H1 (cell line): ENCODE data around the gene NDEL1. TPM values are rescaled to one million over a fixed set of nuclear protein-coding genes. Genes with fewer than 3 reads are reported as not detected.

Experiments used
- CTCF ChIA-PET: fragments of 300-600 bp; sonication (Branson Sonifier 250); formaldehyde crosslinking; loops from one replicate; lab custom pipeline; 2021; ENCODE audit not compliant: partially characterized antibody; lab: Charles Lee
- POLR2A ChIA-PET: fragments of 300-600 bp; sonication (Branson Sonifier 250); formaldehyde crosslinking; loops from one replicate; lab custom pipeline; 2021; ENCODE audit warnings: inconsistent platforms; ENCODE audit not compliant: partially characterized antibody; lab: Charles Lee
- DNase-seq, 2 experiments: peaks; one replicate each; pipeline versions ENCODE4 v3.0.0 to v3.0.0-alpha.2; 2010 to 2022; ENCODE audit warnings: low spot score in 2 of 2, low read depth in 1 of 2, mixed read lengths in 1 of 2
- FAIRE-seq: peaks from 2 replicates; lab custom pipeline; 2011; peaks lifted over from hg19 to GRCh38; lab: Jason Lieb, UNC
- H2AFZ ChIP-seq: 2 replicates; pipeline ENCODE4 v1.8.1; 2012; ENCODE audit warnings: low read length, inconsistent platforms
- H2AK5ac ChIP-seq: 2 replicates; pipeline ENCODE4 v1.6.1; 2013; ENCODE audit warnings: low read depth, low read length
- H2BK120ac ChIP-seq: replicated peaks from 2 replicates; pipeline ENCODE3; 2013; ENCODE audit warnings: low read depth, low read length, inconsistent platforms
- H2BK12ac ChIP-seq: 2 replicates; pipeline ENCODE4 v1.6.1; 2013; ENCODE audit warnings: low read depth, low read length
- H2BK15ac ChIP-seq: 2 replicates; pipeline ENCODE4 v1.6.1; 2013; ENCODE audit warnings: low read length
- H2BK20ac ChIP-seq: 2 replicates; pipeline ENCODE4 v1.6.1; 2013; ENCODE audit warnings: low read length
- H2BK5ac ChIP-seq: 2 replicates; pipeline ENCODE4 v1.6.1; 2013; ENCODE audit warnings: low read depth, low read length
- H3K14ac ChIP-seq: 2 replicates; pipeline ENCODE4 v1.6.1; 2013; ENCODE audit warnings: inconsistent platforms; ENCODE audit not compliant: insufficient read length
- H3K18ac ChIP-seq: 2 replicates; pipeline ENCODE4 v1.6.1; 2013; ENCODE audit warnings: low read length; ENCODE audit errors: extremely low read depth
- H3K23ac ChIP-seq: 2 replicates; pipeline ENCODE4 v1.6.1; 2013; ENCODE audit warnings: inconsistent platforms; ENCODE audit not compliant: insufficient read length
- H3K23me2 ChIP-seq: 2 replicates; pipeline ENCODE4 v1.6.1; 2013; ENCODE audit warnings: low read depth, low read length
- H3K27ac ChIP-seq: 2 replicates; pipeline ENCODE4 v1.6.1; 2011; ENCODE audit warnings: low read depth, low read length, inconsistent platforms
- H3K27me3 ChIP-seq, 4 experiments: replicated peaks in 1 of 4; 1 replicate in 1 of 4; 2 replicates in 3 of 4; pipeline versions ENCODE4 v1.6.1 to v1.8.1; 2011 to 2013; ENCODE audit warnings: low read length in 3 of 4, mild to moderate bottlenecking in 3 of 4, inconsistent platforms in 2 of 4, mixed read lengths in 2 of 4, moderate library complexity in 1 of 4; ENCODE audit not compliant: control insufficient read depth in 3 of 4, insufficient read depth in 3 of 4; ENCODE audit errors: extremely low read depth in 1 of 4
- H3K36me3 ChIP-seq, 4 experiments: 2 replicates each; pipeline versions ENCODE4 v1.6.1 to v1.8.1; 2011 to 2013; ENCODE audit warnings: mild to moderate bottlenecking in 4 of 4, low read length in 3 of 4, moderate library complexity in 2 of 4, control low read depth in 1 of 4, inconsistent platforms in 1 of 4; ENCODE audit not compliant: insufficient read depth in 4 of 4, control insufficient read depth in 2 of 4
- H3K4ac ChIP-seq: replicated peaks from 2 replicates; pipeline ENCODE3; 2013; ENCODE audit warnings: low read length, low read depth, mixed read lengths, inconsistent platforms; ENCODE audit not compliant: insufficient read length
- H3K4me1 ChIP-seq, 4 experiments: replicated peaks in 1 of 4; 1 replicate in 1 of 4; 2 replicates in 3 of 4; pipeline versions ENCODE4 v1.6.1 to v1.8.1; 2011 to 2013; ENCODE audit warnings: low read length in 3 of 4, inconsistent platforms in 2 of 4, mixed read lengths in 1 of 4; ENCODE audit not compliant: insufficient read depth in 4 of 4, control insufficient read depth in 3 of 4
- H3K4me2 ChIP-seq, 2 experiments: 2 replicates each; pipeline versions ENCODE4 v1.6.1 to v1.8.1; 2011 to 2013; ENCODE audit warnings: low read depth in 2 of 2, low read length in 2 of 2, control low read depth in 1 of 2, inconsistent platforms in 1 of 2, mild to moderate bottlenecking in 1 of 2; ENCODE audit not compliant: insufficient read depth in 1 of 2
- H3K4me3 ChIP-seq, 4 experiments: fragments of 200-600, 300-600 bp in 1 of 4; sonication (generic), shearing (Covaris generic), sonication (Bioruptor Twin) in 1 of 4; 2 replicates each; pipeline versions ENCODE4 v1.5.1 to v1.8.1; 2011 to 2016; ENCODE audit warnings: low read length in 4 of 4, low read depth in 3 of 4, control low read depth in 2 of 4, inconsistent platforms in 2 of 4, mild to moderate bottlenecking in 2 of 4, mixed read lengths in 1 of 4, moderate library complexity in 1 of 4; ENCODE audit not compliant: insufficient read depth in 2 of 4; ENCODE audit errors: extremely low read depth in 1 of 4
- H3K56ac ChIP-seq: replicated peaks from 2 replicates; pipeline ENCODE3; 2013; ENCODE audit warnings: low read depth, mild to moderate bottlenecking, mixed read lengths, low read length, inconsistent platforms; ENCODE audit not compliant: insufficient read length
- H3K79me1 ChIP-seq: 2 replicates; pipeline ENCODE4 v1.6.1; 2013; ENCODE audit warnings: low read depth, low read length, control low read depth
- H3K79me2 ChIP-seq, 2 experiments: 2 replicates each; pipeline versions ENCODE4 v1.6.1 to v1.8.1; 2012 to 2013; ENCODE audit warnings: low read length in 2 of 2, mild to moderate bottlenecking in 2 of 2, inconsistent platforms in 1 of 2; ENCODE audit not compliant: insufficient read depth in 2 of 2, control insufficient read depth in 1 of 2
- H3K9ac ChIP-seq, 4 experiments: replicated peaks in 1 of 4; 1 replicate in 1 of 4; 2 replicates in 3 of 4; pipeline versions ENCODE4 v1.6.1 to v1.8.1; 2011 to 2013; ENCODE audit warnings: low read depth in 3 of 4, low read length in 3 of 4, control low read depth in 2 of 4, mild to moderate bottlenecking in 2 of 4, moderate library complexity in 2 of 4, inconsistent platforms in 1 of 4; ENCODE audit errors: extremely low read depth in 1 of 4
- H3K9me3 ChIP-seq, 2 experiments: 2 replicates each; pipeline versions ENCODE4 v1.6.1 to v1.8.1; 2012 to 2013; ENCODE audit warnings: mild to moderate bottlenecking in 2 of 2, moderate library complexity in 2 of 2, control low read depth in 1 of 2, inconsistent platforms in 1 of 2, low read depth in 1 of 2, low read length in 1 of 2, mixed read lengths in 1 of 2; ENCODE audit not compliant: insufficient read depth in 2 of 2
- H4K20me1 ChIP-seq, 2 experiments: replicated peaks in 1 of 2; 2 replicates each; pipeline versions ENCODE3 to v1.8.1; 2011 to 2013; ENCODE audit warnings: inconsistent platforms in 2 of 2, low read length in 2 of 2, mild to moderate bottlenecking in 1 of 2; ENCODE audit not compliant: insufficient read depth in 2 of 2, control insufficient read depth in 1 of 2
- H4K5ac ChIP-seq: 2 replicates; pipeline ENCODE4 v1.6.1; 2013; ENCODE audit warnings: low read length, low read depth, mixed read lengths, inconsistent platforms; ENCODE audit not compliant: insufficient read length
- H4K8ac ChIP-seq: 2 replicates; pipeline ENCODE4 v1.8.0; 2013; ENCODE audit warnings: mild to moderate bottlenecking, moderate library complexity, low read length, inconsistent platforms; ENCODE audit not compliant: insufficient read depth; ENCODE audit errors: extremely low read depth
- H4K91ac ChIP-seq: replicated peaks from 2 replicates; pipeline ENCODE3; 2013; ENCODE audit warnings: low read length, mixed read lengths, inconsistent platforms; ENCODE audit not compliant: insufficient read length
- KDM4A ChIP-seq: IDR thresholded peaks from one replicate; pipeline ENCODE4 v1.7.1; 2012; ENCODE audit warnings: low read depth, mild to moderate bottlenecking, moderate library complexity, low read length, inconsistent platforms; ENCODE audit not compliant: severe bottlenecking
- MAFK ChIP-seq: IDR thresholded peaks from 2 replicates; pipeline ENCODE4 v1.6.1; 2012; ENCODE audit warnings: low read depth, mild to moderate bottlenecking, improper control_type of control experiment, low read length
- RNF2 ChIP-seq: fragments of 200-900, 300-1000 bp; sonication (generic); IDR thresholded peaks from 2 replicates; pipeline ENCODE4 v1.7.1; 2016; ENCODE audit warnings: borderline replicate concordance, low read depth, mild to moderate bottlenecking, antibody characterized with exemption, low read length; ENCODE audit not compliant: poor library complexity, severe bottlenecking; ENCODE audit errors: missing control alignments
- WGBS, 2 experiments: shearing (Covaris generic) in 1 of 2; methylation state at CpG; one replicate each; pipeline versions ENCODE4 v1.1.6 to v1.1.7; 2013 to 2015; ENCODE audit warnings: low lambda C conversion rate in 2 of 2, mixed read lengths in 2 of 2, inconsistent platforms in 1 of 2, low coverage in 1 of 2, missing lambda C conversion rate in 1 of 2; ENCODE audit not compliant: insufficient replicate concordance in 2 of 2, insufficient coverage in 1 of 2, insufficient read length in 1 of 2; ENCODE audit errors: extremely low coverage in 1 of 2, missing lambda C conversion rate in 1 of 2; 5-methylcytosine and 5-hydroxymethylcytosine counted together
- polyA plus RNA-seq, 7 experiments: library from polyadenylated mRNA; depleted of rRNA in 3 of 7; stranded (reverse) in 5 of 7; unstranded in 2 of 7; fragments of >200 nt in 5 of 7; fragments of 200-250 nt in 2 of 7; gene quantifications; 1 replicate in 5 of 7; 2 replicates in 1 of 7; 4 replicates in 1 of 7; pipeline versions ENCODE4 v1.2.1 to v1.2.3, GENCODE V29; 2011 to 2013; ENCODE audit warnings: missing spikeins in 2 of 7, mixed read lengths in 2 of 7
- total RNA-seq: library from RNA; stranded (reverse); fragmentation: NEBNext Ultra II Directional; extraction: Animal tissue kit (Norgen Biotek cat#: 25700); gene quantifications from 2 replicates; pipeline ENCODE4 v1.2.1, GENCODE V29; 2021
- TF ChIP-seq, protein P1 (sequence below): IDR thresholded peaks from 2 replicates; pipeline ENCODE4 v1.6.1; 2012; ENCODE audit warnings: inconsistent platforms

Gene NDEL1
- total and polyA plus RNA-seq, 2 of the 8 experiments (the other 6 are each of a cell fraction or from before 2014, with no cell fraction given) = 31.1 to 32.9 TPM

GRCh38 chr17:8412089-8412488, 23.6 kb upstream of the NDEL1 start:
- CTCF ChIA-PET = interaction anchor here (1.2 kb wide), 3 partner anchors 9 to 28 kb away, joined by 3 to 4 read pairs (median 4); no protein-coding TSS in a partner anchor
- no peak for FAIRE-seq
- no peak overlapping the region for H3K18ac ChIP-seq
- H3K23ac ChIP-seq = no peak overlapping the region
- H2BK15ac ChIP-seq = no peak overlapping the region
- H3K9me3 ChIP-seq = no peaks in the 10 kb centered on the region
- no peak overlapping the region for H3K4me2 ChIP-seq
- no peak overlapping the region for H2BK5ac ChIP-seq
- no peak overlapping the region for H3K14ac ChIP-seq
- POLR2A ChIA-PET = interaction anchor here (2.9 kb wide), 1 partner anchor 29 kb away, joined by 14 read pairs; the partner anchor contains the start of gene RPL26
- H4K5ac ChIP-seq = no peak overlapping the region
- H3K27ac ChIP-seq = no peak overlapping the region
- no peak overlapping the region for H3K56ac ChIP-seq
- no peak overlapping the region for H2AK5ac ChIP-seq
- no peaks in the 10 kb centered on the region for H4K20me1 ChIP-seq
- no peaks in the 10 kb centered on the region for H3K79me2 ChIP-seq
- no peak overlapping the region for H2BK12ac ChIP-seq
- H3K79me1 ChIP-seq = no peaks in the 10 kb centered on the region
- H3K4me3 ChIP-seq = no peak overlapping the region
- DNase-seq = no peak
- no peak overlapping the region for H2BK120ac ChIP-seq
- no peak overlapping the region for H2BK20ac ChIP-seq
- no peak overlapping the region for H3K4ac ChIP-seq
- WGBS, 2 experiments = 82% methylated on average over 5 of the region's 5 CpGs; no CpG with 5 or more reads in 1 of the 2 experiments
- H3K36me3 ChIP-seq = no peaks in the 10 kb centered on the region
- no peak overlapping the region for H4K8ac ChIP-seq
- H3K27me3 ChIP-seq = no peaks in the 10 kb centered on the region
- H3K23me2 ChIP-seq = no peaks in the 10 kb centered on the region; the same call in 1 of the 2 replicates
- H3K4me1 ChIP-seq = peaks cover 0 to 10% (median 4%) of the 10 kb centered on the region in 4 experiments; a peak in 6 of 7 replicates
- no peak overlapping the region for H4K91ac ChIP-seq
- no peak overlapping the region for H3K9ac ChIP-seq
- H2AFZ ChIP-seq = no peak overlapping the region
- TF ChIP-seq, protein P1, sequence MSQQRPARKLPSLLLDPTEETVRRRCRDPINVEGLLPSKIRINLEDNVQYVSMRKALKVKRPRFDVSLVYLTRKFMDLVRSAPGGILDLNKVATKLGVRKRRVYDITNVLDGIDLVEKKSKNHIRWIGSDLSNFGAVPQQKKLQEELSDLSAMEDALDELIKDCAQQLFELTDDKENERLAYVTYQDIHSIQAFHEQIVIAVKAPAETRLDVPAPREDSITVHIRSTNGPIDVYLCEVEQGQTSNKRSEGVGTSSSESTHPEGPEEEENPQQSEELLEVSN = no peak
- TF ChIP-seq RNF2 (no peak), KDM4A (no peak), MAFK (no peak)
